M059J (cell line): ENCODE measurements around the gene MADD. TPM values are rescaled to one million over a fixed set of nuclear protein-coding genes. Genes with fewer than 3 reads are reported as not detected.
"Not testable (repeated sequence)": the region's sequence is repeated elsewhere in the genome, so short reads cannot be mapped to it uniquely, and the experiment has no call there.

Experiments used
- DNase-seq: peaks from one replicate; pipeline ENCODE4 v3.0.0-alpha.2; 2012; ENCODE audit warnings: low read depth
- total RNA-seq: library from RNA; depleted of rRNA; stranded (reverse); fragments of >200 nt; shearing (Covaris generic); gene quantifications from 2 replicates; pipeline ENCODE4 v1.2.3, GENCODE V29; 2014

The MADD gene
- total RNA-seq, 1 experiment from 2014 or later, result 25.1 TPM

DNA sequence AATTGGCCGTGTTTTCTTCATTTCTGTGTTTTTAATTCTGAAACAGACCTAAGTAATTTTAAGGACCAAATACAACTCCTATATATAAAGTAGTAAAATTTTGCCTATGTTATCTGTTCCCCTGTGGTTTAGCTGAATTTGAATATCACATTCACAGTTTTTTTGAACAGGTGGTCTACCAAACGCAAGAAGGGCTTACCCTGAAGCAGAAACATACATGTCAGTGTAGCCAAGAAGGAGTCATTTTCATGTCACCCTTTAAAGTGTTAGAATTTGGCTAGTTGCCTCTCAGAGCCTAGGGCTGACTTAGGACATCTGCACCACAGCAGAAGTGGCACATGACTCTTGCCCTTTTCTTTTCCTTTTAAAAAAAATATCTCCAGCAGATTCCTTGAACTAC, 48.2 kb downstream of the MADD start:
- no peak for DNase-seq

DNA sequence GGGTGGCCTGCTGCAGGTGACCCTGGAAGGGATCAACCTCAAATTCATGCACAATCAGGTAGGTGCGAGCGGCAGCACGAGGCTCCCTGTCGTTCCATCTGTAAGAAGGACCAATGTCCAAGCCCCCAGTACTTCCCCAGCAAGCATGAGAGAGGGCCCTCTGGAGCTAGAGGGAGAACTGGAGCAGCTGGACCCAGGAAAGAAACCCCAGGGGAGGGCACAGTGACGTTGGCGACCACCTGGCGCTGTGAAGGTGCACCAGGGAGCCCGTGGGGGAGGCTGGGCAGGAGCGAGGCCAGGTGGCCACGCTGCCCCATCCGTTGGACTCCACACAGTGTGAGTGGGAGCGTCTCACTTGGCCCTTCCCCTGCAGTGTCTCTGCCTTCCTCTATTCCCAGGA, 54.6 kb downstream of the MADD start:
- no peak for DNase-seq

DNA sequence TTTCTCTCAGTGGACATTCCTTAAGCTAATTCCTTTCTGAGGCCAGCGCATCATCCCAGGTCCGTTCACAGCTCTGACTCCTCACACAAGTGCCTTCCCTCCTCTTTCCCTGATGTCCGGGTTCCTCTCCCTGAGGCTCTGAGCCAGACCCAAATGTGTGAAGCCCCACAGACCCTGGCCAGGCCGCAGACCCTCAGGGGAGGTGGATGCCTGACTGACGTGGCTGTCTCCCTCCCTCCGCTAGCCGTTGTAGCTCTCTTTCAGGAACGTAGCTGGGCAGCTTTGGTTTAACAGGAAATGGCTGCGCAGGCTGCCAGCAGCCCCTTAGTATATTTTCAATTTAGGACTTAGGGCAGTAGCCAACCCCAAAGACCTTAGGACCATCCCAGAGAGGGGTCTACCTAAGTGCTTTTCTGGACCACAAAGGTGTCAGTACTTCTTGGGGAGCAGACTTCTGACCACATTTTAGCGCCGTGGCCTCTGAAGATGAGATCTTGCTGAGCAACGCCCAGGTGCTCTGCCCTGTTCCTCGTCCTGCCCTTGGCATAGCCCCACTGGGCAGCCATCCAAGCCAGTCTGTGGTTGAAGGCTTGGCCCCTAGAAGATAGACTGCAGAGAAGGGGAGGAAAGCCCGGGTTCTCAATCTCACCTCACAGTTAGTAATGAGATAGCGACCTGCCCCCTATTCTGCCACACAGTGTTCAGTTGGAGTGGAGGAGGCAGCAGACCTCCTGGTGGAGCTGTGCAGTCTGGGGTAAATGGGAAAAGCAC, 55.5 kb downstream of the MADD start:
- no peak for DNase-seq

DNA sequence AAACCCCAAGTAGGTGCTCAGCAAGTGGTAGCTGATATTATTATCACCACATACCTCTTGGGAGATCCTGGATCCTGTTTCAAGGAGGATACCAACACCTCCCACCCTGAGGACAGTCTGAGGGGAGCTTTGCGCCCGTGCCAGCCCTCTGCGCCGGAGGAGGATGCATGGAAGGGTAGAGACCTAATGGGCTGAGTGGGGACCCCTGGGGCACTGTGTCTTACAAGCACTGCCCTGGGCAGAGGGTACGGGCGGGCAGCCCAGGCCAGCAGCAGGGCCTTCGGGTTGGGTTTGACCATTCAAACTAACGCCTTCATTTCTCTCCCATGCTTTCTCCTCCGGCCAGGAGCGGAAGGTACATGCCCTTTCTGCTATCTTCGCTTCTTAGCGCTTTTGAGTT, 56.3 kb downstream of the MADD start:
- DNase-seq, result no peak

DNA sequence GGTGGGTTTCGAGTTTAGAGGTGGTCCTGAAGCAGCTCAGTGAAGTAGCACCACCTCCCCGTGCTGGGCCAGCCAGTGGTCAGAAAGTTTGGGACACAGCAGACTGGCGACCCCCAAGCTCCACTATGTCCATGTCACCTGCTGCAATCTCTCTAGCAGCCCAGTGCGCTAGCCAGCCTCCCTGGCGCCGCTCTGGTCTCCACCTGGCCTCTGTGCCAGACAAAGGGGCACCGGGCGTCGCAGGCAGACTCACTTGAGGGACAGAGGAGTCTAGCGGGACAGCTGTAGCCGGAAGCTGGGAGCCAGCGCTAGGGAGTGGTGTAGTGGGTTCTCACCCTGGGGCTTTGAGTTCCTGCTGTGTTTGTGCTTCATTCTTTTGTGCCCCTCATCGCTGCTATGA, 57.1 kb downstream of the MADD start:
- DNase-seq, result no peak

DNA sequence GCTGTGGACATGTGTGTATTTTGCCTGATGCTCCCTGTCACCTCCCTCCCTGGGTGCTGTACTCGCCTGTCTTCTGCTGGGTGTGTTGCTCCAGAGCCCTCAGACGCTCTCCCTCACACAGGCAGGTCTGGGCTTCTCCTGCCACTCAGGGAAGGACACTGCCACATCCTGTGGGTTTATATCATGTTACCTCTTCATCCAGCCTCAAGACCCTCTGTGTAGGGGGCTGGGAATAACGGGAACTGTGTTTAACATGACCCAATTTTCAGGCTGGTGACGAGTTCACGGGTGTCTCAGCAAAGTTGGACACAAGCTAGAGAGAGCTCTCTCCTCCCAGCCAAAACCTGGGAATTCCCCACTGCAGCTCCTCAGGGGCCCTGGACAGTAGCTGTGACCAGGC, 58.0 kb downstream of the MADD start:
- DNase-seq, result no peak

DNA sequence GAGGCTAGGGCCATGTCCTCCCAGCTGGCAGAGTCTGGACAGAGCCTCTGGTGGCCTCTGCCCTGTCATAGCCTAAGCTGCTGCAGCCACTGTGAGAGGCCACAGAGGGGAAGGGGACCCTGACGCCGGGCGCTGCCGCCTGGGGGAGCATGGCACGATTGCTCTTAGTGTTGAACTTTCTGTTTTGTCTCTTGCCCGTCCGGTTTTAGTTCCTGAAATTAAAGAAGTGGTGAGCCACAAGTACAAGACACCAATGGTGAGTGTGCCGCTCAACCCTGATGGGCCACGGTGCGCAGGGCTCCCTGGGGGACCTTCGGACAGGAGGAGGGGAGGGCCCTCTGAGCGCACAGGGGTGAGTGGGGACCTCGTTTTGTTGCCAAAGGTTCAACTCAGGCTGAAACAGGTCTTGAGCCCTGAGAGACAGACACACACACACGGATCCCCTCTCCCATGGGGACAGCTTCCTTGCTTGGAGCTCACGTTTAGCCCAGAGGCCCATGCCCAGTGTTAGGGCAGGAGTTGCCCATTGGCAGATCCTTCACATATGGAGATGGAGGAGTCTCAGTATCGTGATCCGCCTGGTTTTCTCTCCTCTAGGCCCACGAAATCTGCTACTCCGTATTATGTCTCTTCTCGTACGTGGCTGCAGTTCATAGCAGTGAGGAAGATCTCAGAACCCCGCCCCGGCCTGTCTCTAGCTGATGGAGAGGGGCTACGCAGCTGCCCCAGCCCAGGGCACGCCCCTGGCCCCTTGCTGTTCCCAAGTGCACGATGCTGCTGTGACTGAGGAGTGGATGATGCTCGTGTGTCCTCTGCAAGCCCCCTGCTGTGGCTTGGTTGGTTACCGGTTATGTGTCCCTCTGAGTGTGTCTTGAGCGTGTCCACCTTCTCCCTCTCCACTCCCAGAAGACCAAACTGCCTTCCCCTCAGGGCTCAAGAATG, 58.8 kb downstream of the MADD start:
- DNase-seq, result no peak

DNA sequence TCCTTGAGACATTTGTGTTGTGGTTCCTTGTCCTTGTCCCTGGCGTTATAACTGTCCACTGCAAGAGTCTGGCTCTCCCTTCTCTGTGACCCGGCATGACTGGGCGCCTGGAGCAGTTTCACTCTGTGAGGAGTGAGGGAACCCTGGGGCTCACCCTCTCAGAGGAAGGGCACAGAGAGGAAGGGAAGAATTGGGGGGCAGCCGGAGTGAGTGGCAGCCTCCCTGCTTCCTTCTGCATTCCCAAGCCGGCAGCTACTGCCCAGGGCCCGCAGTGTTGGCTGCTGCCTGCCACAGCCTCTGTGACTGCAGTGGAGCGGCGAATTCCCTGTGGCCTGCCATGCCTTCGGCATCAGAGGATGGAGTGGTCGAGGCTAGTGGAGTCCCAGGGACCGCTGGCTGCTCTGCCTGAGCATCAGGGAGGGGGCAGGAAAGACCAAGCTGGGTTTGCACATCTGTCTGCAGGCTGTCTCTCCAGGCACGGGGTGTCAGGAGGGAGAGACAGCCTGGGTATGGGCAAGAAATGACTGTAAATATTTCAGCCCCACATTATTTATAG, 59.6 kb downstream of the MADD start:
- no peak for DNase-seq

DNA sequence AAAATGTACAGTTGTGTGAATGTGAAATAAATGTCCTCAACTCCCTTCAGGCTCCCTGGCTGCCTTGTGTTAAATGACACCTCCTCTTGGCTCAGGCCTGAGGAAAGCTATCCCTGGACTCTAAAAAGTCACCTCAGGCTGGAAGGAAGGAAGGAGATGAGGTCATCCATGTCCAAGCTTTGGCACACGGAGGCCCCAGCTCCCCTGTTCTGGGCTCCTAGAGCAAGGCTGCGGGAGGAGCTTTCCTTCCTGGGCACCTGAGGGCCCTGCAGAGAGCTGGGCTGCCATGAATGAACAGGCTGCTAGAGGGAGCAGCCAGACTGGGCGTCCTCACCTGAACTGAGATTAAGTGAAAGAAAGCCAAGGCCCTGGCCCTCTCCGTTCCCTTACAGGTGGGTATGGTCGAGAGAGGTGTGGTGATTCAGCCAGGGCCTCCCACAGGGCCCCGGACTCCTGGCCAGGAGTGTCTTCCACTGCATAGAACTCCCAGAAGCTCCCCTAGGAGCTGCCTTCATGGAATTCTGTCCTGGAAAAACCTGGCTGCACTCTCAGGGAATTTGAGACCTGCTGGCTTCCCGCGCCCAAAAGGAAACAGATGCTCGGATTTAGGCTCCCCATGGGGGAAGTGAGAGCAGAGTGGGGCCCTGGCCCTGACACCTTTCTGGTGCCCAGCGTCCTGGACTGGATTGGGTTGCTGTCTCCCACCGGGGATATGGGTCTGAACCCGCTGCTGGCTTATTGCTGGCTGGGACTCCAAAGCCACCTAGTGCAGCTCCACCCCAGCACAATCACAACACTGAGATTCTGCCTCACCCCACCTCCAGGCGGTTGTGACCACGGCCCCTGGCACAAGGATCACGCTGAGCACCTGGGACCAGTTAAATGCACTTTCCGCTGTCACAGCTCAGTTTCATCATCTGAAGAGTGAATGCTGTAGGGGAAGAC, 60.3 kb downstream of the MADD start:
- DNase-seq, result peak; percentile 35

DNA sequence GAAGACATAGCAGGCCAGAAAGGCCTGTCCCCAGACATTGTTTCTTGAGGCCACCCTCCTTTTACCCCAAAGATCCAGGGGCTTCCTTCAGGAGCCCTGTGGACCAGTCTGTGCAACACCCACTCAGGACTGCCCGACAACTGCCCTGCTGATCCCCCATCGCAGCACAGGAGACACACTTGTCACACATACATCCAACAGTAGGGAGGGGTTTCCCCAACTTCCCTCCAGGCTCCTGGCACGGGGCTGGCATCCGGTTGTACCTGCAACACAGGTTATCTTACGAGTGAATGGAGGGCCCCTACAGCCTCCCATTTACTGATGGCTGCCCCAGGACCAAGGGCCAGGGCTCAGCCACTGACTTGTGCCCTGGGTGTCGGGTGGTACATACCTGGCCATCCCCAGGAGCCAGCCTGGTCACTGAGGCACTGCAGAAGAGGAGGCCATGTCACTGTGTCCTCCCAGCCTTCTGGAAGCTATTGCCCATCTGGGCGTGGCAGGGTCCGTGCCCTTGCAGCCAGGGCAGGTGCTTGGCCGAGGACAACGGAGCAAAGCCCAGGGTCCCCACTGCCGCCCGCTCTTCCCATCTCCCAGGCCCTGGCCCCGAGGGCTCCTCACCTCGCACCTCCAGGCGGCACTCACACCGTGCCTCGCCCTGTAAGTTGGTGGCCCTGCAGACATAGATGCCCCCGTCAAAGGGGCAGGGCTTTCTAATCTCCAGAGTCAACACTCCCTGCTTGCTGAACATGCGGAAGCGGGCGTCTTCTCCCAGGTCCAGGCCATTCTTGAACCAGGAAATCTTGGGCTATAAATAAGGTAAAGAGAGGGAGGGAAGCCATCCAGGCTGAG, 61.7 kb downstream of the MADD start:
- DNase-seq, result no peak

DNA sequence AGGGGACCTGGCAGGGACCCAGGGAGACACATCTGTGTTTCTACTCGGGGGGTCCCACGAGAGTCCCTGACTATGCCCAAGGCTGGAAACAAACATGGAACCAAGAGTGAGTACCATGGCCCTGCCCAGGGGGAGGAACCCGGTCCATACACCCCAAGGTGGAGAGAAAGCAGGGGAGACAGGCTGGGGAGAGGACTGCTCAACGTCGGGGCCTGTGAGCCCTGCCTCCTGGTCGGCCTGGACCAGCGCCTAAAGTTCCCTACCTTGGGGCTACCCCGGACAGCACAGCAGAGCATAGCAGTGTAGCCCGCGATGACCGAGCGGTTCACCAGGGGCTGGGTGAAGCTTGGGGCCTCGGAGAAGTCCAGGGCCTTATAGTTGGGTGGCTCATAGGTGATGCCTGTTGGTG, 62.4 kb downstream of the MADD start:
- DNase-seq, result no peak

DNA sequence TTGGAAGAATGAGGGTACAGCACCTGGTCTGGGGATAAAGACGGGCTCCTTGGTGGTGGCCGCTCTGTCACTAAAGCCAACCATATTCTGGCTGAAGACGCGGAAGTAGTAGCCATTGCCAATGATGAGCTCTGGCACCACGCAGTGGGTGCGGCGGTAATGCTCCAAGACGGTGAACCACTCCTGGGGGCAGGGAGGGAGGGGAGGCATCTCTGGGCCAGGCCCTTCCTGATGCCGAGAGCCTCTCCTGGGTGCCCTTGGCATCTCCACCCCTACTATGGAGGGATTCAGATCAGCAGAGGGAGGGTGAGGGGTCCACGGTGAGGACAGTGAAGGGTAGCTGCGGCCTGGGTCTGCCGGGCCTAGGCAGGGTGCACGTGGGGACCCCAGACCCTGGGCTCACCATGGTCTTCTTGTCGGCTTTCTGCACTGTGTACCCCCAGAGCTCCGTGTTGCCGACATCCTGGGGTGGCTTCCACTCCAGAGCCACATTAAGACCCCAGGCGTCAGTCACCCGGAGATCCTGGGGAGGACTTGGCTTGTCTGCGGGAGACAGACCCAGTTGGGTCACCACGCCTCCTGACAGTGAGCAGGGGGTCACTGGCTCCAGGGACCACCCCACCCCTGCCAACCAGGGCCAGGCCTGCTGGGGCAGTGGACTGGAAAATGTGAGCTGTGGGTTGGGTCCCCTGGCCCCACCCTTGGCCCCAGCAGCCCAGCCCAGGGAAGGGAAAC, 63.0 kb downstream of the MADD start:
- DNase-seq, result no peak

DNA sequence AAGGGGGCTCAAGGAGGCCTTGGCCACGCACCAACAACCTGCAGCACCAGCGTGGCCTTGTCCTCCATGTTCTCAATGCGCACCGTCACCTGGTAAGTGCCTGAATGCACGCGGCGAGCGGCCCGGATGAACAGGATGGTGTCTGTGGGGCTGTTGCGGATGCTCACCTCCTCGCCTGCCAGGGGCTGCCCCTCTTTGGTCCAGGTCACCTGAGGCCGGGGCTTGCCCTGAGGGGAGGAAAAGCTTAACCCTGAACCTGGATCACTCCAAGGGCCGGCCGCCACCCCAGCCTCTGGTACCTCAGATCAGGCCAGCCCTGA, 63.6 kb downstream of the MADD start:
- no peak for DNase-seq

DNA sequence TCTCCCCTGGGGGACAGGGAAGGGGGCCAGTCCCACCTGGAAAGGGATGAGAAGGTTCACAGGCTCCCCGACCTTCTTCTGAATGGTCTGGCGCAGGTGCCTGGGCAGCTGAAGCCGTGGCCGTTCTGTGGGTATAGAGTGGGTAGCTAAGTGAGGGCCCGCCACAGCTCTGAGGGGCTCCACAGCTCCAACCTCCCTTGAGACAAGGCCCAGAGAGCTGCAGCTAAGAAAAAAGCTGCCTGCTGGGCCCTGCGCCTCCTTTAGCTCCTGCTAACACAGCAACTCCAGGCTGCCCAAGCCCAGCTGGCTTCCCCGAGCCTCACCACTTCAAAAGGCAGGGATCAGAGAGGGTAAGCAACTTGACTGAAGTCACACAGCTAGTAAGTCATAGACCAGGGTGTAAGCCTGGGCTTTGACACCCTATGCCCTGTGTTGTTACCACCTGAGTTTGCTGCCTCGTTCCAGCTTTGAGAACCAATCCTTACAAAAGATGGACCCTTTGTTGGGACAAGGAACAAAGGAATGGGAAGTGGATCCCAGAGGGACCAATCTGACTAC, 64.0 kb downstream of the MADD start:
- DNase-seq, result no peak

DNA sequence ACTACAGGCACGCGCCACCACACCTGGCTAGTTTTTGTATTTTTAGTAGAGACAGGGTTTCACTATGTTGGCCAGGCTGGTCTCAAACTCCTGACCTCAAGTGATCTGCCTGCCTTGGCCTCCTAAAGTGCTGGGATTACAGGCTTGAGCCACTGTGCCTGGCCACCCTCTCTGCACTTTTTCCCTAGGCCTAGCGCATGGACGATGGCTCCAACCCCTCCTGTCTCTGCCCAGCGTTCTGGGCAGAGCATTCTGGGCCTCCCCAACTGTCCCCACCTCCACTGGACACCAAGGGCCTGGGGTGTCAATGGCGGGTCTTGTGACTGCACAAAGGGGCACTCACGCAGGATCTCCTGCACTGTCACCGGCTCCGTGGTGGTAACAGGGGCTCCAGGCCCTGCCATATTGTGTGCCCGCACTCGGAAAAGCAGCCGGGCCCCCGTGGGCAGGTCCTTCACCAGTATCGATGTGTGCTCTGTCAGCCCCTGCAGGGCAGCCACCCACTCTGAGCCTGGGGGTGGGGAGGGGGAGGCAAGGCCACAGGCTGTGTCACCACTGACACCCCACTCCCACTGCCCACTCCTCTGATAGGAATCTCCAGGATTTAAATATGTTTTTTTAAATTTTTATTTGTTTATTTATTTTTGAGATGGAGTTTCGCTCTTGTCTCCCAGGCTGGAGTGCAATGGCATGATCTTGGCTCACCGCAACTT, 64.9 kb downstream of the MADD start:
- DNase-seq, result not testable (repeated sequence)

DNA sequence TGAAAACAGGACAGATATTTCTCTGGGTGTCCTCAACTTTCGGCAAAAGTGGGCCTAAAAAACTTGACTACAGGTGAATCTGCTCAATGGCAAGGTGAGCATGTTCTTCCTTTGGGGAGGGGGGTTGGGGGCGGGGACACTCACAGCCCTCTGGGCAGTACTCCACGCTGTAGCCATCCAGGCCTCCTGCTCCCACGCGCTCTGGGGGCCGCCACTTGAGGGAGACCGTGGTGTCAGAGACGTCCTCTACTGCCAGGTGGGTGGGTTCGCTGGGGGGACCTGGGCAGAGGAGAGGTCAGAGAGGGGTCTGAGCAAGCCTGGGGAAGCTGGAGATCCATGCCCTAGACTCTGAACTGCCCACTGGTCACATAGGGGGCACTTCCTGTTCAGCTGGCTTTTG, 65.8 kb downstream of the MADD start:
- no peak for DNase-seq

DNA sequence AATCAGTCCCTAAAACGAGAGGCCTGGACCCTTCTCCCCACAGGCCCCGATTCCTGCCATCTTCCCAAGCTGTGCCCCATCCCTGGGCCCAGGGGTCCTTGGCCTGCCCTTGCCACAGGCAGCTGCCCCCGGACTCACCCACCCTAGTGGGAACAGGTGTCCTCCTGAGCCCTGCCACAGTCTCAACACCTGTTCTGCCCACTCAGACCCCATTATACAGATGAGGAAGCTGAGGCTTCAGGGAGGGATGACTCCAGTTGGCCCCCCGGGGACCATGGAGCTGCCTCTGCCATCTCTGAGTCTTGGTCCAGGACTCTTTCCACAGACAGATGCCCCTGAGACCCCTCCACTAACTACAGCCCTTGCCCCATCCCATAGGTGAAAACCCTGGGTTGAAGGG, 66.7 kb downstream of the MADD start:
- no peak for DNase-seq

DNA sequence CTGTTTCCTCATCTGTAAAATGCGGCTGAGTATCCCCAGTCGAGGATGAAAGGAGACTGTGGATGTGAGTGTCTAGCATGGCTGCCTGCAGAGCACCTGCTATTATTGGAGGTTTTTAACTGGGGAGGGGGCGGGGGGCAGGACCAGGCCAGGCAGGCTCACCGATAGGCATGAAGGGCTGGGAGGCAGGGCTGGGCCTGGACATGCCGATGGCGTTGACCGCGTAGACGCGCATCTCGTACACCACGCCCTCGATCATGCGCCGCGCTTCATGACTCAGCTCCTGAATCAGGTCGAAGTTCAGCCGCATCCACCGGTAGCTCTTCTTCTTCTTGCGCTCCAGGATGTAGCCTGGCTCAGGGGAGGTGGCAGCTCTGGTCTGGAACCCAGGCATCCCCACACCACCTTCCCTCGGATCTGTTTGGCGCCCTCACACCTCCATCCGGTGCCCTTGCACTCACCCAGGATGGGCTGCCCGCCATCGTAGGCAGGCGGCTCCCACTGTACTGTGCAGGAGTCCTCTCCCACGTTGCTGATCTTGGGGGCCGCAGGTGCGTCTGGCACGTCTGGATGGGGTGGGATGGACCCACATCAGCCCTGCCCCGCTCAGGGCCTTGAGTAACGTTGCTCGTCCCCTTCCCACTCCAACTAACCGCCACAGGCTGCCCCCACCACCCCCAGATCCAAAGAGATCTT, 67.4 kb downstream of the MADD start:
- no peak for DNase-seq
